CD4-positive, alpha-beta T cell treated with Interleukin-12 subunit alpha and Interleukin-12 subunit beta, for 1 hour (primary cell): ENCODE results near the gene KRTAP5-4.
"Not testable (repeated sequence)": the region's sequence is repeated elsewhere in the genome, so short reads cannot be mapped to it uniquely, and the experiment has no call there.

Experiments
- DNase-seq: peaks from one replicate; pipeline ENCODE4 v3.0.0-alpha.2; 2020

The KRTAP5-4 gene

DNA sequence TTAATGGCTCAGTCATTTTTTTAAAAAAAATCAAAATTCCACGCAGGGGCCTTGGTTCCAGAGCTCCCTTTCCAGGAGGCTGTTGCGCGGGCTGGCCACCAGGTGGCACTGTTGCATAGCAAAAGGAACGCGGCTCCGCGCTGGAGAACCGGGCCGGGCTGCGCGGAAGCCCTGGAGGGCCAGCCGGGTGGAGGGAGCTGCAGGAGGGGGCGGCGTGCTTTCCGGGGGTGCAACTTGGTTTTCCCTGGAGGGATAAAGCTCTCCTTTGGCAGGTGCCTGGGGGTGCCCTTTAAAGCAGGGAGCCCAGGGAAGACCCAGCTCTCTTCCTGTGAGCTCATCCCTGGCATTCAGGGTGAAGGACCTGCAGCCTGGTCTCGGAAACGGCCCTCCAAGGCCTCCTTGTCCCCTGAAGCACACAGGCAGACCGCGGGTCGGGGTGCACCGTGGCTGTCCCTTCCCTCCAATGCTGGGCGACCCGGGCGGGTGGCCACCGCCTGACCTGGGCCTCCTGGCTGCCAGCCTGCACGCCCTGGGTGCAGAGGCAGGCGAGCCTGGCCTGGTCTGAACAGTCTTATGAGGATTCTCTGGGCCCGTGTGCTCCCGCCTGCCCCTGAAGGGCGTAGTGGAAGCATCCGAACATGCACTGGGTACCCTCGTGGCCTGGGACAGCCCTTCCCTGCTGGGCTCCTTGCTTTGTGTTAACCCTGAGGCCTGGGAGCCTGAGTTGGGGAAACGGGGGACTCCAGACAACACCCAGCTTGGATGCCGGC lies 31.0 kb upstream of the KRTAP5-4 start:
- peak; percentile 75 for DNase-seq

DNA sequence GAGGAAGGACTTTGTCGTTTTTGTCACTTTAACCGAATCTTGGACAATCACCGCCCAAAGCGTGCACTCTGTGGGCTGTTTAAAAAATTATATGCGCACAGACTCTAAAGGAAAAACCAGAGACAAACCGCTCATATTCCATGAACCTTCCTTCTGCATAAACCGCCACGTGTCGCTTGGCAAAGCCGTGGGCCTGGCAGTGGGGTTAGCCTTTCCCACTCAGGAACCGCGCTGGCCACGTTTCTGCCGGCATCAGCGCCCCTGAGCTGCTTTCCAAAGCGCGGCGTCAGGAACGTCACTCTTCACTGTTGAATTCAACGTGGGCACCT lies 30.5 kb upstream of the KRTAP5-4 start:
- DNase-seq = no peak

DNA sequence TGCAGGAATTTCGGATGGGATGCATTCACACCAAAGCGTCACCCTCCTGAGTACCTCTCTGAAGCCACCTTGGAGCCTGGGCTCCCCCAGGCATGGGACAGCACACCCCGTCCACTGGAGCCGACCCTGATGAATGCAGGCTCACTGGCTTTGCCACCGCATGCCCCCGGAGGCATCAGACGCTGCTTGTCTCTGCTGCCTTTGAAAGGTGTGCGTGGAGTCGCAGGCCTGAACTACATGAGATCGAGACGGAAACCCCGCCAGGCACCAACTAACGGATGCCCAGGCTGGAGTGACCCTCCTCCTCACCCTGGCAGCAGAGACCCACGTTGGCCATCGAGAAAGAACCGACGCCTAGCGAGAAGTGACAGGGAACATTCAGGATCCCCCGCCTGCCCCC lies 30.1 kb upstream of the KRTAP5-4 start:
- no peak for DNase-seq

DNA sequence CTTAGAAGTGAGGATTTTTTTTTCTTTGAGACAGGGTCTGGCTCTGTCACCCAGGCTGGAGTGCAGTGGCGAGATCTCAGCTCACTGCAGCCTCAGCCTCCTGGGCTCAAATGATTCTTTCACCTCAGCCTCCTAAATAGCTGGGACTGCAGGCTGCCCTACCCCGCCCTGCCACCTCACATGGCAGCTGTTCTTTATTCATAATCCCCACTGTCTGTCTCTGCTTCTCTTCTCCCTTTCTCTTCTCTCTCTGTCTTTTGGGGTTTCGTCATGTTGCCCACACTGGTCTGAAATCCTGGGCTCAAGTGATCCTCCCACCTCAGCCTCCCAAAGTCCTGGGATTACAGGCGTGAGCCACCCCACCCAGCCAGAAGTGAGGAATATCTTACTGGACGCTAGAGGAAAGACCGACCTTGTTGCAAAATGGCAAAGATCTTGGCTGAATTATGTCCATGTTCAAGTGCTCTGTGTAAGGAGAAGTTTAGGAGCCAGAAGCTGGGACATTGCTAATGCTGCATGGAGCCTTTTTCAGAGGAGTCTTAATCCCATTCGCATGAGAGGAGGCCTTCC lies 29.6 kb upstream of the KRTAP5-4 start:
- no peak for DNase-seq

DNA sequence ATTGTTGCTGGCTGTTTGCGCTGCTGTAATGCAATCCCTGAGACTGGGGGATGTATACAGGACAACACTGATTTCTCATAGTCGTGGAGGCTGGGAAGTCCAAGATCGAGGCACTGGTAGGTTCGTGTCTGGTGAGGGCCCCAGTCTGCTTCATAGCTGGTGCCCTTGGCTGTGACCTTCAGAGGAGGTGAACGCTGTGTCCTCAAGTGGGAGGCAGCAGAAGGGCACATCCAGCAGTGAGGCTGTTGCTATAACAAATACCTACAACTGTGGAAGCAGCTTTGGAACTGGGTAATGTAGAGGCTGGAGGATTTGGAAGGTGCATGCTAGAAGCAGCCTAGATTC lies 29.0 kb upstream of the KRTAP5-4 start:
- no peak for DNase-seq

DNA sequence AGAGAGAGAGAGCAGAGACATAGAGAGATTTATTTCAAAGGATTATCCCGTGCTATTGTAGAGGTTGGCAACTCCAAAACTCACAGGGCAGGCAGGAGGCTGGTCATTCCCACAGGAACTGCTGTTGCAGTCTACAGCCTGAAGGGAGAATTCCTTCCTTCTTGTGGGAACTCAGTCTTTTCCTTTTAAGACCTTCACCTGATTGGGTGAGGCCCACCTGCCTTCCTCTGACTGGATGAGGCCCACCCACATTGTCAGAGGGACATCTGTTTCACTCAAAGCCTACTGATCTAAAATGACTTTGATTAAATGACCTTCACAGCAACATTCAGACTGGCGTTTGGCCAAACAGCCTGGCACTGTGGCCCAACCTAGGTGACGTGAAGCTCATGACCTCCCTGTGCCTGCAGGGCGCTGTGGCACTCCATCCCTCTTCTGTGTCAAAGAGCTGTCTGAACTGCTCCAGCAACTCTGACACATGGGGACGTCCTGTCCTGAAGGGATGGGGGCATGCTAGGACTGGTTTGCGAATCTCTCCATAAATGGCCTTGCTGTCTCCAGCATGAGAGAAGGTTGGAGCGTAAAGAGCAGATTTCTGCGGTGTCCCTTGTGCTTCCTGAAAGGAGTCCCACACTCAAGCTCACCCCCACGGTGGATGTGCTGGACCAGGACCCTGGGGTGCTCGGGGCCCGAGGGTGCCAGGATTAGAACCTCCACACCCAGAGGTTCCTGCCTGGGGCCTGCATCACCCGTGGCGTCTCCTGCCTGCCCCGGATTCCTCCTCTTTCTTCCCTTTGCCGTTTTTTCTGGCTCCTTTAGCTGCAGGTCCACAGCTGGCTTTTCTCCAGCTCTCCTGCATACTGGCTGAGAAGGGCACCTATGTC lies 28.3 kb upstream of the KRTAP5-4 start:
- DNase-seq = no peak

DNA sequence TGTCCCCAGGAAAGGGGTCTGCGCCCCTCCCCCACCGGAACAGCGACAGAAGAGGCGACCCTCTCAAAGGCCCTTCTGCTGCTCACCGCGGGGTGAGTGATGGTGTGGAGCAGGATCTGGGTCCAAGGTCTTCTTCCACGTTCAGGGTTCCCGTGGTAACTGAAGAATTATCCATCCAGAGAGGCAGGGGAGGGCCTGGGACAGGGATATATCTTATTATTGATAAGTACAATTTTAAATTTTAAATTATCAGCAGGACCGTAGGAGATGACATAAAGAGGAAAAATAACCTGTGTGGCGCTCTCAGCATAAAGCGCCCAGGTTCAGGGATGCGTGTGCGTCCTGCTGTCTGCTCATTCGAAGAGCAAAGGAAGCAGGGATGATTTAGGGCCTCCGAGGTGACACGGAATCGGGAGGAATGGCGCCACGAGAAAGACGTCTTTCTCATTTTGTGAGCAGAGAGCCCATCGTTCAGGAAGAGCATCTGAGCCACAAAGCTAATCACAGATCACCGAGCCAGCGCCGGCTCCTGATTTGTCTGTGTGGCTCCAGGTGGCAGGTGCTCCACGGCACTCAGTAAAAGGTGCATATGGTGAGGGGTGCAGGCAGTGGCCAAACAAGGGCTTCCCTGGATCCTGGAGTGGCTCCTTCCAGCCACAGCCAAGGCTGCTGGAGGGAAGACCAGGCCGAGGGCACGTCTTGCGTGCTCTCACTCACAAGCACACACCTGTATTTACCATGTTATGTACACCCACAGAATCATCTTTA lies 26.9 kb upstream of the KRTAP5-4 start:
- DNase-seq = no peak

DNA sequence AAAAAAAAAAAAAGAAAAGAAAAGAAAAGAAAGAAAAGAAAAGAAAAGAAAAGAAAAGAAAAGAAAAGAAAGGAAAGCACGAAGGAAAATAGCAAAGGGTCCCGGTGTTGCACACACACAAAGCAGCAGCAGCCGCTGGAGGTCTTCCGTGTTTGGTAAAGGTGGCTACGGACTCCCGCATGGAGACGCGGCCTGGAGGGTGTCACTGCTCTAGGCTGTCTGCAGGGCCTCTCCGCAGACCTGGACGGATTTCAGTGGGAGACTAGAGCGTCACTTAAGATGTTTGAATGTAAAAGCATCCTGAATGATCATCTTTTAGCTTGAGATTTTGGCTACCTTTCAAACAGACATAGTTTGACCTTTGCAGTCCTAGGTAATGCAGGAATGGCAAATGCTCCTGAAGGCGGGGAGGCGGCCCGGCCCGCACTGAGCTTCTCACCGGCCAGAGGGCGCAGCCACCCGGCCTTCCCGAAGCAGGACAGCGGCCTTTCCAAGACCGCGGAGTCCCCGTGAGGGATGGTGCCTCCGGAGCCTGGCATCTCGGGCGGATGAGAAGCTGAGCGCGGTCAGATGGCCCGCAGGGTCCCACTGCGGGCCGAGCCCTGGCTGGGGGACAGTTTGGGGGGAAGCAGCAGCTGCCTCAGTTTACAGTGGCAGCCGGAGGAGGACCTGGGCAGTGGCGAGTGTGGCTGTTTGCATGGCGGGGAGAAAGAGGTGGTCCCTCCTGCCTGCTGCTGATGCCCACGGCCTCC lies 26.1 kb upstream of the KRTAP5-4 start:
- no peak for DNase-seq

DNA sequence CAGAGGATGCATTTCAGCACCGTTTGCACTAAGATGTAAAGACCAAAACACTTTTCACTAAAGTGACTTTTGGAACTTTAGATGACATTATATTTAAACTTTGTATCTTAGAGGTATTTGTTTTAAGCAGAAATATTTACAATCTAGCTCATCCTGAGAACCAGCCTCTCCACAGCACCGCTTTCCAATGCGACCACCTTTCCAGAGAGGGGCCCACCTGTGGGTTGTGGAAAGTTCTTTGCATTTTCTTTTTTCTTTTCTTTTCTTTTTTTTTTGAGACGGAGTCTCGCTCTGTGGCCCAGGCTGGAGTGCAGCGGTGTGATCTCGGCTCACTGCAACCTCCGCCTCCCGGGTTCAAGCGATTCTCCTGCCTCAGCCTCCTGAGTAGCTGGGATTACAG lies 24.6 kb upstream of the KRTAP5-4 start:
- not testable (repeated sequence) for DNase-seq

DNA sequence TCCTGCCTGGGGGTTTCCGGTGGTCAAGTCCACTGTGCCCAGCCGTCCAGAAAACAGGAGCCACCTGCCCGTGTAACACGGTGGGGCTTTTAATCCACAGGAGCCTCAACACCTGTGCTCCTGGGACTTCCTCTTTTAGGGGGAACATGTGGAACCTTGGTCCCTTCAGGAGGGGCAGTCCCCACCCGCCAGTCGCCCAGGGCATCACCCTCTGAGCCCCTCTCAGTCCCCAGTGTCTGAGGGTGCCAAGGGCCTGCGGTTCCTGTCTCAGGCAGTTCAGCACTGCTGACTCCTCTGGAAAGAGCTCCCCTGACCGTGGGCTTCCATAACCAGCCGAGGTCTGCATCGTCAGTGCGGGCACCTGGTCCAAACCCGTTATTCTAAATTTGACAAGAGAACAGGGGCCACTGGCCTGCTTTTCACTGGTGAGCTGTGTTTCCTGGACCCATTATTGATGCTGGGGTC lies 23.5 kb upstream of the KRTAP5-4 start:
- no peak for DNase-seq

DNA sequence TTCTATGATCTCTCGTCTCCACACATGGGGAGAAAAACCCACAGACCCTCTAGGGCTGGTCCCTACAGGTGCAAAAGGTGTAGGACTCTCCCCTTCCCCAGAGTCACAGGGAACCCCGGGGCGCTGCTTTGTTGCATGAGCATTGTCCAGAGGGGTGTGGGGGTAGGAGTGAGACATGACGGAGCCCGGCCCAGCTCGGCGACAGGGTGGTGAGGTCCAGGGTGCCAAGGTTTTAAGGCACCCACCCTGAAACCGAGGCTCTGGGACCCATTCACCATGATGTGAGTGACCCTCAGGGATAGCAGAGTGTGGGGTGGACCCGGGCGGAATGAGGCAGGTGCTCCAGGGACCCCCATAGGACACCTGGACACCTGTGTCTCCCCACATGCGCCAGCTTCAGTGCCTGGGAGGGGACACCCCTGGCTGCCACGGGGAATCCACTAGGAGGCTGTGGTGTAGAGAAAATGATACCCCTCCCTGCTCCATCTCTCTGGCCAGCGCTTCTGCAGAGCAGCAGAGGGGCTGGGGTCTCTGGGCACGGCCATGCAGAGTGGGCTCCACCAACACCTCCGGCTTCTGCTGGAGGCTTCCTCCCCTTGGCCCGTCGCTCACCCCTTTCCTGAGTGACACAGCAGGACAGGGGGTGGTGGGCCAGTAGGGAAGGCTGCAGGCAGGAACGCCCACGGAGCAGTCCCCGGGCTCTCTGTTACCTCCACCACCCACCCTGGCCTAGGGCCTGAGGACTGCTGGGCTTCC lies 22.8 kb upstream of the KRTAP5-4 start:
- no peak for DNase-seq

DNA sequence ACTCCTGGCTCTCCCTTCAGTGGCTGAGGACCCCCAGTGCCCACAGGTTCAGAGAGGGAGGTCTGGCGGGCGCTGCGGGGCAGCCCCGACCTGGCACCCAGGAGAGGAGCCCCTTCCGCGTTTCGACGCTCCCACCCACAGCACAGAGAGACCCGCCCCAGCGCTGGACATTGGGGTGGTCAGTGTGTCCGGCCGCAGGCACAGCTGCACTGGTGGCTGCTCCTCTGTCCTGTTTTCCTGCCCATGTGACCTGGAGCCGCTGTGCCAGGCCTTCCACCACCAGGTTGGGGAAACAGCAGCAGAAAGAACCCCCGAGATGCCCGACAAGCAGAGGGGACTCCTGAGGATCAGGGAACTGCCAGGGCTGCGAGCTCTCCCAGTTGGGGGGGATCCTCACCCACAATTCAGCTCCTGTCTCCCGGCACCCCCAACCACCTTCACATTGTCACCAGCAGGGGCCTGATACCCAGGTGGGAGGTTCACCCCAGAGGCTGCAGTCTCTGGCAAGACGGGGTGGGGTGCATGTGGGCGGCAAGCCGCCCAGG lies 21.3 kb upstream of the KRTAP5-4 start:
- no peak for DNase-seq

DNA sequence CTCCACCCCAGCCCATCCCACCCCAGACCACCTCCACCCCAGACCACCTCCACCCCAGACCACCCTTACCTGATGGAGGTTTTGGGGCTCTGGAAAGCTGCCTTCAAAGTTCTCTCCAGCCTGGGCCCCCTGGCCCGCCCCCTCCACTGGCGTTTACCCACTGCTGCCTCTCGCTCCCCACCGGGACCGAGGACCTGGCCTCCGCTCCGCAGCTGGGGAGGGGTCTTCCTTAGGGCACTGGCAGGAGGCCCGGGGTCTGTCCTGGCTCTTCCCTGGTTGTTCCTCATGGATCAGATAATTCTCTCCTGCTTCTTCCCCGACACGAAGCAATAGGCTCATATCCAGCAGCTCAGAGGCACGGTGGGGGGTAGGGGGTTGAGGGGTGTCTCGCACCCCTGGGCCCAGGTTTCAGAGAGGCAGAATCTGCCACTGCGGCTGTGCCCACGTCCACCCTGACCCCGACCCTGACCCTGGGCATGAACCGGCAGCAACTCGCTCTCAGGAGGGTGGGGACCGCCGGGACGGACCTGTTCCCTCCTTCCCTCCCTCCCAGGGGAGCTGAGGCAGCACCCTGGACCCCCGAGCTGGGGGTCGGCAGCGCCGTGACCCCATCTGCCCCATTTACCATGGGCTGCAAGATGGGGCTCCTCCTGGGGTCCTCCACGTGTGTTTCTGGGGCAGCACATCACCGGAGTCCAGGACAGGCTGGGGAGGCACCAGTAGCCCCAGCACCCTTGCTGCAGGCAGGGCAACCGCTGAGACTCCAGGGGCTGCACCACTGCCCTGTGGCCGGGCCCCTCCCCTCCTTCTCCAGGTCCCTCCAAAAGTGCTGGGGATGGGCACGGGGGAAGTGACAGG lies 20.6 kb upstream of the KRTAP5-4 start:
- DNase-seq = no peak

DNA sequence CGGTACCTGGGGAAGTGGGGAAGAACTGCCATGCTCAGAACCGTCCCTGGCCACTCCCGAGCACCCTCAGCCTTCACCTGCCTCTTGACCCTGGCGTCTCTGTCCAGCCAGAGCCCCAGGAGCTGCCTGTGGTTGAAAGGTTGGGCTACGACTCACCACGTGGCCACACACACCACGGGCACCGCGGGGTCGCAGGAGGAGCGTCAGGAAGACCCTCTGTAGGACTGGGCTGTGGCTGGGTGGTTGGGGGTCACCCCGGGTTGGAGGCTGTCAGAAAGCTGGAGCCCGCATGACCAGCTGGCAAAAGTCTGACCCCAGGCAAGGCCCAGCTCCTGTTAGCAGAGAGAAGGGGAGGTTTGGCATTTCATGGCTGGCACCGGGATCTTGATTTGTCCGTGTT lies 19.2 kb upstream of the KRTAP5-4 start:
- no peak for DNase-seq

DNA sequence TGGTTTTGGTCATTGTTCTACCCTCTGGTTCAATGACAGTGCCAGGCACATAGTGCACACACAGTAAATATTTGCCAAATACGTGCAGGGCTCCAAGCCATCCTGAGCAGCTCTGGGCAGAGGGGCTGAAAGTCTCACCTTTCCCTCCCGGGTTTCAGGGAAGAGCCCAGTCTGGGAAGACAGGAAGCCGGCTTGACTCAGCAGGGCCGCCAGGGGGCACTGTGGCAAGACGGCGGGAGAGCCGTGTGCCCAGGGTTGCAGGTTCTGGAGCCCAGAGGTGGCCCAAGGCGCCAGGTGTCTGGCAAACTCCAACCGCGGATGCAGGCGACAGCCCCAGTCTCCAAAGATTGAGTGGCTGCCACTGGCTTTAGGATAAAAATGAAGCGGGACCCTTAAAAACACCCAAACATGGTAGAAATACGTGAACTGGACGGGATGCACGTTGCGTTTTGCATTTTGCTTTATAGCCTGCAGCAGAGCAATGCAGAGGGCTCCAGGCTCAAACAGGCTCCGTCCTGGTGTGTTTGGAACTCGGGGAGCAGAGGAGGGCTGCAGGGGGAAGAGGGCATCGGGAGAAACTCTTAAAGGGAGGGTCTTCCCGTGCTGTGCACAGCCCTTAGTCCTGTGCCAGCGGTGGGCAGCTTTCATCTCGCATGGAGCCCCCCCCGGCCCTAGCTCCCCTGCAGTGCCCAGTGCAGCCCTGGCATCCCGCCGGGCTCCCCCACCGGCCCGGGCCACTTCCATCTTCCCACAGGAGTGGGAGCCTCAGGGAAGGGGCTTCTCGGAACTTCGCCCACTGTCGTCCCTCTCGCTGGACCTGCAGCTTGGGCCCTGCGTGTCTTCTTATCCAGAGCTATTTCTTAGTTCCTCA lies 18.4 kb upstream of the KRTAP5-4 start:
- DNase-seq = peak; percentile 25

DNA sequence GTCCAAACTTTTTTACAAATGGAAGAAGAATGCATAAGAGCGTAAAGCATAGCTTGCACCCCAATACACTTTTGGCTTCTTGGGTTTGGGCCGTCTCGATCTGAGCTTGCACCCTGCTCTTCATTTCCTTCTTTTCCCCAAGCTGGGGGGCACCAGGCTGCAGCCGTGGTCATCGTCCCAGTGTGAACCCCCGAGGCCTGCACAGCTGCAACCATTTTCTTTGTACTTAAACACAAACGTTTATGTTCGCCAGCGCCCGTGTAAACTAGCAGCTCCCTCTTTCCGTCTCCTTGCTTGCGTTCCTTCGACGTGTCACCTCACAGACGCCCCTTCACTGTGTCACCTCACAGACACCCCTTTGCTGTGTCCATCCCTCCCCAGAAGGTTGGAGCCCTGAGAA lies 17.7 kb upstream of the KRTAP5-4 start:
- DNase-seq = no peak

DNA sequence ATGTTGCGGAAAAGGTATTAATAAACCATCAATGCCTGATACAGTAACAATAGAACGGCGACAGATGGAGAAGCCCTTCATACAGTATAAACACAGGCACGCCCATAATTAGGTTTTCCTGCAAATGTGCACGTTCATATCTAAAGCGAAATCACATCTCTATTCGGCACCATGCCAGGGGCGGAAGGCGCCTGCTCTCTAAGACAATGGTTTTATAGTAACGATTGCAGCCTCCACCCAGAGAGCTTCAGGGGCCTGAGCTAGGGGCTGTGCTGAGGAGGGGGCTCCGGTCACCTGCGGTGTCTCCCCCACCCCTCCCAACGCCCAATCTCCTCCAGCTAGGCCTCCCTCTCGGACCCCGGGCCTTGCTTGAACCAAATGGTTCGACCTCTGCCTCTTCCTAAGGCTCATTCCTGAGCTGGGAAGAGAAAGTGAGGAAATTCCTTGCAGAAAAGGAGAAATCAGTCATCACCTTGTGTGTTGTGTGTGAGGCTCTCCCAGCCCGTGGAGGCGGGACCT lies 17.2 kb upstream of the KRTAP5-4 start:
- no peak for DNase-seq

DNA sequence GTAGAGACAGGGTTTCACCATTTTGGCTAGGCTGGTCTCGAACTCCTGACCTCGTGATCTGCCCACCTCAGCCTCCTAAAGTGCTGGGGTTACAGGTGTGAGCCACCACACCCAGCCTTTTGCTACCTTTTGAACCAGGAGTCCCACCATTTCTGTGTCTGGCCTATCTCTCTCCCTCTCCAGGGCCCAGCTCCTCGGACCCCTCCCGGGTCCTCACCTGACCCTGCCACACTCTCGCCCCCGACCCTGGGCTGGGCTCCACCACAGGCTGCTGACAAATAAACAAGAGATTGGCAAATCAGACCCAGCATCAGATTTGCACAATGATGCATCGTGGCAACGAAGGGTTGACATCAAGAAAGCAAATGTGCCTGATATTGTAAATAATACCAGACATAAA lies 16.4 kb upstream of the KRTAP5-4 start:
- no peak for DNase-seq

DNA sequence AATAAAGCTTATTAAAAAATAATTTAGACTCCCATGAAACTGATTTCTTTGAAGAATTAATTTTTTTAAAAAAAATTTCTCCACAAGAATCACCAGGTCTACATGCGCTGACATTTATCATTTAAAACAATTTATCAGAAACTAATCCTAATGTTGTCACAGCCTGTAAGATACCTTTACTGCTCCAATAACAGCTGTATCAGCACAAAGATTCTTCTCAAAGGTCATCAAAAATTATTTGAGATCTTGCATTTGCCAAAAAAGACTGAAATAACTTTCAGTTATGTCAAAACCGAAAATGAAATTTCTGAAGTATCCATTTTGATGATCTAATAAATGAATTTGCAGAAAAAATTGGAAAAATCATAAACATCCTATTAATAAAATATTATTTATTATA lies 15.7 kb upstream of the KRTAP5-4 start:
- no peak for DNase-seq
